ENCODE measurements around the gene STARD9. TPM values are rescaled to one million over a fixed set of nuclear protein-coding genes. Genes with fewer than 3 reads are reported as not detected.

STARD9 gene
- total and polyA plus RNA-seq, 10 of the 15 experiments (the other 5 are each of a cell fraction or from before 2014, with no cell fraction given): 0.58 to 11.5 (median 6.1) TPM

- no peak for TF ChIP-seq CHD4 (IDR thresholded peaks at IDR 0.05)
- TF ChIP-seq SMC3 (IDR thresholded peaks at IDR 0.05; ENCODE audit: borderline replicate concordance, low read length): no peak
Observed at GRCh38 chr15:42592716-42593115, 17.3 kb downstream of the STARD9 start (continued).

- WGBS (ENCODE audit: insufficient coverage, insufficient replicate concordance, low lambda C conversion rate, missing lambda C conversion rate): 100% methylated on average over 4 of the region's 4 CpGs
- ATAC-seq: no peak
Observed at GRCh38 chr15:42593143-42593542, 17.7 kb downstream of the STARD9 start.

More at GRCh38 chr15:42593143-42593542, 17.7 kb downstream of the STARD9 start:
- Histone ChIP-seq H4K20me1 (ENCODE audit: control insufficient read depth, insufficient read depth) (no peaks in the 10 kb centered on the region), H3K4me2 (ENCODE audit: control insufficient read depth, insufficient read depth) (no peak overlapping the region), H3K9ac (ENCODE audit: control insufficient read depth, insufficient read depth, low read length) (no peak overlapping the region), H3K36me3 (ENCODE audit: control insufficient read depth in 2 of 2, insufficient read depth in 2 of 2, low read length in 1 of 2) (no peaks in the 10 kb centered on the region), H3K9me3 (replicated peaks; ENCODE audit: control insufficient read depth, insufficient read depth, low read length) (no peaks in the 10 kb centered on the region), H3K4me1 (ENCODE audit: control insufficient read depth, insufficient read depth, low read length) (no peaks in the 10 kb centered on the region), H3K79me2 (ENCODE audit: control insufficient read depth, insufficient read depth, low read length) (no peaks in the 10 kb centered on the region), H3K27ac (ENCODE audit: control insufficient read depth, insufficient read depth) (no peak overlapping the region), H3K27me3 (replicated peaks in 1 of 2; ENCODE audit: control insufficient read depth in 2 of 2, insufficient read depth in 2 of 2, low read length in 1 of 2) (no peaks in the 10 kb centered on the region), H2AFZ (ENCODE audit: control insufficient read depth, low read depth, low read length) (no peak overlapping the region), H3K4me3 (no peak overlapping the region)
- ChIA-PET SMC1A (ENCODE audit: uncharacterized antibody, unreplicated experiment) (interaction anchor here (1.2 kb wide), 1 partner anchor 29 kb away, joined by 3 read pairs; no protein-coding TSS in a partner anchor), RAD21 (ENCODE audit: unreplicated experiment) (interaction anchor here (0.7 kb wide), 1 partner anchor 134 kb away, joined by 3 read pairs; no protein-coding TSS in a partner anchor), CTCF (interaction anchor here (1.2 kb wide), 1 partner anchor 53 kb away, joined by 5 read pairs; no protein-coding TSS in a partner anchor), POLR2A (interaction anchor here (1.0 to 1.4 kb wide), 3 partner anchors 10 to 39 kb away, joined by 4 to 5 read pairs (median 4); no protein-coding TSS in a partner anchor)
- BruUV-seq (replicated peaks): no TSS peak
- intact Hi-C loops (cut with micrococcal nuclease; ENCODE audit: unreplicated experiment): no loop called here
- DNase-seq (ENCODE audit: low read depth, low spot score) (no peak), FAIRE-seq (no peak)
- in situ Hi-C loops (cut with MboI): no loop called here
- no peak for TF ChIP-seq MYB (IDR thresholded peaks at IDR 0.05; ENCODE audit: borderline replicate concordance, low read depth, low read length)
- no peak for TF ChIP-seq PML (IDR thresholded peaks at IDR 0.05; ENCODE audit: low read length)
- no peak for TF ChIP-seq PAX8 (IDR thresholded peaks at IDR 0.05)
- TF ChIP-seq DPF2 (IDR thresholded peaks at IDR 0.05): no peak
- no peak for TF ChIP-seq MEF2B (IDR thresholded peaks at IDR 0.05; ENCODE audit: partially characterized antibody, poor library complexity, severe bottlenecking)
- no peak for TF ChIP-seq CBX5 (IDR thresholded peaks at IDR 0.05; ENCODE audit: low read depth)
- TF ChIP-seq YY1 (IDR thresholded peaks at IDR 0.05; ENCODE audit: low read depth, low read length): no peak
- TF ChIP-seq NR2C2 (IDR thresholded peaks at IDR 0.05; ENCODE audit: borderline replicate concordance, control insufficient read depth, insufficient read length, low read depth): no peak
- TF ChIP-seq FOXM1 (IDR thresholded peaks at IDR 0.05; ENCODE audit: low read depth, low read length): no peak
- TF ChIP-seq HDGF (IDR thresholded peaks at IDR 0.05): no peak
- no peak for TF ChIP-seq TAF1 (IDR thresholded peaks at IDR 0.05; ENCODE audit: borderline replicate concordance, low read depth, low read length)
- TF ChIP-seq SIX5 (IDR thresholded peaks at IDR 0.05; ENCODE audit: low read depth, low read length, severe bottlenecking): no peak
- TF ChIP-seq ATF7 (IDR thresholded peaks at IDR 0.05; ENCODE audit: low read depth): no peak
- TF ChIP-seq SUPT20H (IDR thresholded peaks at IDR 0.05; ENCODE audit: borderline replicate concordance, control insufficient read depth, low read depth, low read length): no peak
- TF ChIP-seq RELB (IDR thresholded peaks at IDR 0.05; ENCODE audit: low read depth): no peak
- no peak for TF ChIP-seq BHLHE40 (IDR thresholded peaks at IDR 0.05; ENCODE audit: borderline replicate concordance in 1 of 2, low read depth in 2 of 2, low read length in 1 of 2)

Data from GM12878 (cell line).